Measurements from ENCODE around the gene LCORL.
"Not testable (repeated sequence)": the region's sequence is repeated elsewhere in the genome, so short reads cannot be mapped to it uniquely, and the experiment has no call there.

Gene LCORL

DNA sequence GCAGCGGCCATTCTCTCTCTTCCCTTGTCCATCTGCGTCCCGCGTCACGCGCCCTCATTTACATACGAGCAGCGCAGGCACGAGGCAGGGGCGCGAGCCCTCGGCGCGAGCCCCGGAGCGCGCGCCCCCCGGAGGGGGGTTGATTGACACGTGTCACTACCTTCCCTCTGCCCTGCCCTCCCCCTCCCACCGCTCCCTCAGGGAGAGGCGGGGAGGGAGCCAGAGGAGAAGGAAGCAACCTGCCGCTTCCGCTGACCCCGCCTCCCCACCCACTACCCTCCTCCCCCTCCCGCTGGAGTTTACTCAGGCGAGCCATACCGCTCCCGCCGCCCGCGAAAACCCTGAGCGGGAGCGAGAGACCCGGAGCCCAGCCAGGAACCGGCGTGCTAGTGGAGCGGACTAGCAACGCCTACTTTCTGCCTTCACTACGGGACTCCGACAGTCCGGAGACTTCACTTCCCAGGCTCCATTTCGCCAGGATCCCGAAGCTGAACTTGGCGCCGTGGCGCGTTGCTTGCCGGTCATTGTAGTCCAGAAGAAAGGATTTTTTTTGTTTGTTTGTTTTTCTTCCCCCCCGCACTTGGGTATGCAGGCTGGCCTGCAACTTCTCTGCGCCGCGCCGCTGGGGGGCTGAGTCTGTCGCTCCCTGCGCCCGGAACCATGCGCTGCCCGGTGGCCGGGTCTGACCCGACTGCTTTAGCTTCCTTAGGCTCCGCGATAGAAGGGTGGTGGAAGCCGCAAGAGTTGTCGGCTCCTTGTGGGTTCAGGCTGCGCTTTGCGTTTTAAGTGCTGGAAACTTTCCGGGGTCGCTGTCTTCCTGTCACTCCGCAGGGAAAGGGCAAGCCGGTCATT is at the start of gene LCORL:
Gene LCORL (minus strand): TSS at position 36 of the 852 bp plus-strand sequence. CDS start 4 bp downstream, at position 32.
- DNase-seq (ENCODE audit: low spot score), result peak; percentile 86

DNA sequence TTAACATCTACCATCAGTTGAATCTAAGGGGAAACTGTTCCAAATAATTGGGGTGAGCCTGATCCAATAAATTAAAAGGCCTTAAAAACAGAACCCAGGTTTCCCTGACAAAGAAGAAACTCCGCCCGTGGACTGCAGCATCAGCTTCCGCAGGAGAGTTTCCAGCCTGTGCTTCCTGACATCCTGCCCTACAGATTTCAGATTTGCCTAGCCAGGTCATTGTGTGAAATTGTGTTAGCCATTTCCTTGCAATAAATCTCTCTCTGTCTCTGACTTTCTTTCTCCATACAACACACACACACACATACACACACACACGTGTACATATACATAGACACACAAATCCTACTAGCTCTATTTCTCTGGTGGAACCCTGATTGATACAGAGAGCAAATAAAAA is 48.3 kb upstream of the LCORL start:
- no peak for DNase-seq (ENCODE audit: low spot score)

DNA sequence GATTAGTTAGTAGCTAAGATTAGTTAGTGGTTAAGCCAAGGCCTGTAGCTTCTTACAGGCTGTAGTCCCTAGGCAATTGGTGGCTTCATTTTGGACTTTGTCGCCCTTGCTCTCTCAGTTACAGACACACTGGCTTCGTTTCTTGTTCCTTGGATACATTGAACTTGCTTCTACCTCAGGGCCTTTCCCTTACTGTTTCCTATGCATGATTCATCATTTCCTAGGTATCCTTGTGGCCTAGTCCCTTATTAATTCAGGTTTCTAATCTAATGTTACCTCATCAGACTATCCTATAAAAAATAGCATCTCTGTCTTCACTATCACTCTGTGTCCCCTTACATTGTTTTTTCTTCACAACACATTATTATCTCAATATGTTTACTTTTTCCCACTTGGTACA is 45.5 kb upstream of the LCORL start:
- no peak for DNase-seq (ENCODE audit: low spot score)

DNA sequence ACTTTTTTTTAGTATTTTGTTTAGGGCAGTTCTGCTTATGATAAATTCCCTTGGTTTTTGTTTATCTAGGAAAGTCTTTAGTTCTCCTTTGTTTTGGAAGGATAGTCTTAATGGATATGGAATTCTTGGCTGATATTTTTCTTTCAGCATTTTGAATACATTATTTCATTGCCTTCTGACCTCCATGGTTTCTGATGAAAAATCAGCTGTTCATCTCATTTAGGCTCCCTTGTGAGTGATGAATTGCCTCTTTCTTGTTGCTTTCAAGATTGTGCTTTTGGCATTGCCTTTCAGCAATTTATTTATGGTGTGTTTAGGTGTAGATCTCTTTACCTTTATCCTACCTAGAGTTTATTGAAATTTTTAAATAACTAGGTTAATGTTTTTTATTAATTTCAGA is 41.5 kb upstream of the LCORL start:
- no peak for DNase-seq (ENCODE audit: low spot score)

DNA sequence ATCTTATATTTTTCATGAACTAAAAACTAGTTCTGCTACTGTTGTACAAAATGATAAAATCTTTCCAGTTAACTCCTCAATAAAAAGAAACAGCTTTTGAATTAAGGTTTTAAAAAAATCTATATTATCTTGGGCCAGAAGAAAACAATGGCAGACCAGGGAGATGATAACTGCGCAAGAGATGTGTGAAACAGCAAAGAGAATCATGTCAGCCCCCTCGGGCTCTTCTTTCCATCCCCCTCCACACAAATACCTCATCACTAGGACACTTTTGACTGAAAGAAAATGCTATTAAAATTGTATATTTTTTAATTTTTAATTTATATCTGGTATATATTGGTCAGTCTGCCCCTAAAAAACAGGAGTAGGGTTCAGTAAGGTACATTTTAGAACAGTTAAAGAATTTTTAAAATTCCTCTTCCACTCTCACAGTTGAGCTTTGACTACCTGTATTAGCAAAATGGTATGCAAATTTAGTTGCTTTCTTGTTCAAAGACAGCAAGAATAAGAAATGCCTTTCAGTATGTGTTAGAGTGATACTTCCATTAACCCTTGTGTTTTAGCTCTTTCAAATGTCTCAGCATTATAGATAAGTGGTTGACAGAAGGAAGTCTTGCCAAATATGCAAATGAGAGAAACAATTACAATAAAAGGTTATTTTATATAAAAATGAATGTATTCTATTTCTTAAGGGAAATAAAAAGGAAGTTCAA is 36.4 kb upstream of the LCORL start:
- DNase-seq (ENCODE audit: low spot score), result no peak

DNA sequence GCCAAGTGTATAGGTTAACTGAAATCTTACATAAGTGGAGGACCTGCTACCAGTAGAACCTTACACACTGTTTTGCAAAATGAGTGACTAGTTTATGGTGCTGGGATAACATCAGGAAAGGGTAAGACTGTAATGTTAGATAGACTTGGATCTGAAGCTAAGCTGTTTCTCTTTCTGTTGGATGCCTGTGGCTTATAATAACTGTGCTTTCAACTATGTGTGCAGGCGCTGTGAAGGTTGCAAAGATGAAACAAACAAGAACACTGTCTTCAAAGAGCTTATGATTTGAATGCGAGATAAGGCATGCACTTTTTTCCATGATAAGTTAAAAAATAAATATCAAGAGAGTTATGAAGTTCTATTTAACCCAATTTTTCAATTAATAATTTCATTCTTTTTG is 34.5 kb upstream of the LCORL start:
- DNase-seq (ENCODE audit: low spot score), result no peak

DNA sequence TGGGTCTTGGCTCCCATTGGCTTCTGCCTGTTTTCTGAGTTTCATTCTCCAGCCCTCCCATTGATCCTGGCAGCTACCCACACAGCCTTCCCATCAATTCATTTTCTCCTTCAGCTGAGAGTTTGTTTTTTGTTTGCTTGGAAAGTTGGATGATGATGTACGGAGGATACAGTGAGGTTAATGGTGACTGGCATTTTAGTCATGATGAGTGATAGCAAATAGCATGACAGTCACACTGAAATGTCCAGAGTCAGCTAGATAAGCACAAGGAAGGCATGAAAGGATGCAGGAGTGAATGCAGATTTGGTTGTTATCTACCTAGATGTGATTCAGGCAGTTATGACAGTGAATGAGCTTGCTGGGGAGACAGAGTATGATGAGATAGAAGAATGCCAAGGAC is 30.6 kb upstream of the LCORL start:
- DNase-seq (ENCODE audit: low spot score), result no peak

DNA sequence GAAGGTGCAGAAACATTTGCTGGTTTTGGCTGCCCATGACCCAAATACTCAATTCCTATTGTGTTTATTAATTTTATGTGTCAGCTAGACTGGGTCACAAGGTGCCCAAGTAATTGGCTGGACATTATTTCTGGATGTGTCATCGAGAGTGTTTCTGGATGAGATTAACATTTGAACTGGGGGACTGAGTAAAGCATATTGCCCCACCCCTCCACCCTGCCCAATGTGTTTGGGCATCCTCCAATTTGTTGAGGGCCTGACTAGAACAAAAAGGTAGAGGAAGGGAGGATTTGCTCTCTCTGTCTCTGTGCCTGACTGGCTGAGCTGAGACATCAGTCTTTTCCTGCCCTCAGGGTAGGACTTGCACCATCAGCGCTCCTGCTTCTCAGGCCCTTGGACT is 29.7 kb upstream of the LCORL start:
- DNase-seq (ENCODE audit: low spot score), result no peak

DNA sequence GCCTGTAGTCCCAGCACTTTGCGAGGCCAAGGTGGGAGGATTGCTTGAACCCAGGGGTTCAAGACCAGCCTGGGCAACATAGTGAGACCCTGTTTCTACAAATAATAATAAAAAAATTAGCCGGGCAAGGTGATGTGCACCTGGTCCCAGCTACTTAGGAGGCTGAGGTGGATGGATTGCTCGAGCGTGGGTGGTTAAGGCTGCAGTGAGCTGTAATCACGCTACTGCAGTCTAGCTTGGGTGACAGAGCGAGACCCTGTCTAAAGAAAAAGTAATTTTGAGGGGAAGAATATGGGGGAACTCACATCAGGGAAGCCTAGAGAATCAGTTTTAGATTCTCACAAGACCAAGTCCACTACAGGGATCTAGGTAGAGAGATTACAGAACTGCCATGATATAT is 28.9 kb upstream of the LCORL start:
- DNase-seq (ENCODE audit: low spot score), result no peak

DNA sequence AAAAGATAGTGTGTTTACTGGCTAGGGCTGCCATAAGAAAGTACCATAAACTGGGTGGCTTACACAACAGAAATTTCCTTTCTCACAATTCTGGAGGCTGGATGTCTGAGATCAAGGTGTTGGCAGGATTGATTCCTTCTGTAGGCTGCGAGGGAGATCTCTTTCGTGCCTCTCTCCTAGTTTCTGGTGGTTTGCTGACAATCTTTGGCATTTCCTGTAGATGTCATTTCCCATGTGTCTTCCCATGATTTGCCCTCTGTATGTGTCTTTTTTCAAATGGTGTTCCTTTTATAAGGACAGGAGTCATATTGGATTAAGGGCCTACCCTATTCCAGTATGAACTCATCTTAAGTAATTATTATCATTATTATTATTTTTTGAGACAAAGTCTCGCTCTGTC is 27.9 kb upstream of the LCORL start:
- no peak for DNase-seq (ENCODE audit: low spot score)

DNA sequence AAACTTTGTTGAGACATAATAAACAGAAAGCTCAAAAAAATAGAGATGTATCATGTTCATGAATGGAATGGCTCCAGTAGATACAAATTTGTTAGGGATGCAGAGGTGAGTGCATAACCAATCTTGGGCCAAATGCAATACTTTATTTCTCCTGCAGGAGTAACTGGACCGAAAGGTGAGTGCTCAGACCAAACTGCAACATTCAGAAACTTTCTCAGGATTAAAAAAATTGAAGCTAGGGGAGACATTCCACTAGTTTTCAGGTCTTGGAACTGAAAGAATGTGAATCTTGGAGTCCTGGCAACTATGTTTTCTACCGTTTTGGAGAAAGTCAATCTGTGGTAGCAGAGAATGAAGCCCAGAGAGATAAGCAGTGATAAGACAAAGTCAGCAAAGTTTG is 21.2 kb upstream of the LCORL start:
- no peak for DNase-seq (ENCODE audit: low spot score)

DNA sequence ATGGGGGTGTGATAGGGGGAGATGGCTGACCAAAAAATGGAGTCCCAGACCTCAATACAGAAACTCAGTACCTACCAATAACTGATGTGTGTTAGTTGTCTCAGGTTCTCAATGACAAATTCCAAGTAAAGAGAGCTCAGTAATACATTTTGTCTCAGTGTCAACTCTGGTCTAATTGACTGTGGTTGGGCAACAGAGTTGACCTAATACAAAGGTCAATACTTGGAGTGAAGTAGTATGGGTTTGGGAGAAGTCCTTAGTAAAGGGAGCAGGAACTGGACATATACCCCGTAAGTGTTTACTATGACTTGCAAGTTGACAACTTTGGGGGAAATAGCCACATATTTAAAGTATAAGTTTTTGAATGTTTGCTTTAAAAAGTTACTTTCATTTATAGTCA is 20.5 kb upstream of the LCORL start:
- no peak for DNase-seq (ENCODE audit: low spot score)

DNA sequence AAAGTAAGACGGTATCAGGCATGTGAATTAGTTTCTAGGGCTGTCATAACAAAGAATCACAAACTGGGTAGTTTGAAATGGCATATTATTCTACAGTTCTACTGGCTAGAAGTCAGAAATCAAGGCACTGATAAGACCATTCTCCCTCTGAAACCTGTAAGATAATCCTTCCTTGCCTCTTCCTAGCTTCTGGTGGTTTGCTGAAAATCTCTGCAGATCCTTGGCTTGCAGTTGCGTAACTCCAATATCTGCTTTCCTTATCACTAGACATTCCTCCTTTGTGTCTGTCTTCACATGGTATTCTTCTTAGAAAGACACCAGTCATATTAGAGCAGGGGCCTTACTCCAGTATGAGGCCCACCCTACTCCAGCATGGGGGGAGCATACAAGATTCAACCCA is 19.6 kb upstream of the LCORL start:
- no peak for DNase-seq (ENCODE audit: low spot score)

DNA sequence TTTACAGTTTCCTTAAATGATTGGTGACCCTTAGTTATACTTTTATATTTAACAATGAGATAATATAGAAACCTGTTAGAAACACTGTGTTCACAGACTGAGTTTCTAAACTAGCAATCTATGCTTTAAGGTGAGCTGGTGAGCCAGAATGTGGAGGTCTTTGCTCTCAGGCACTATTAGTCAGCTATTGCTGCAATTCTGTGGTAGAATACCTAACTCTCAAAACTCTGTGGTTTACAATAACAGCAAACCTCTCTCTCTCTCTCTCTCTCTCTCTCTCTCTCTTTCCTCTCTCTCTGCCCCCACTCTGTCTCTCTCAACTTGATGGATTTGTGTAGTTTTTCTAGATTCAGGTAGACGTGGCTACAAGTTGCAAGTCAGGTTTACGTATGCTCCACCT is 17.6 kb upstream of the LCORL start:
- no peak for DNase-seq (ENCODE audit: low spot score)

DNA sequence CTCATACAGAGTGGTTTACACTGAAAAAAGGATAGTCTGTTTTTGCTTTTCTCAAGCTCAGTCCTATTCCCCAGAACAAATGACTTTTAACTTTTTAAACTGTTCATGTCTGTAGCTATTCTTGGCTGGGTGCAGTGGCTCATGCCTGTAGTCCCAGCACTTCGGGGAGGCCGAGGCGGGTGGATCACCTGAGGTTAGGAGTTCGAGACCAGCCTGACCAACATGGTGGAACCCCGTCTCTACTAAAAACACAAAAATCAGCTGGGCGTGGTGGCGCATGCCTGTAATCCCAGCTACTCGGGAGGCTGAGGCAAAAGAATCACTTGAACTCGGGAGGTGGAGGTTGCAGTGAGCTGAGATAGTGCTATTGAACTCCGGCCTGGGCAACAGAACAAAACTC is 14.8 kb upstream of the LCORL start:
- DNase-seq (ENCODE audit: low spot score), result not testable (repeated sequence)

DNA sequence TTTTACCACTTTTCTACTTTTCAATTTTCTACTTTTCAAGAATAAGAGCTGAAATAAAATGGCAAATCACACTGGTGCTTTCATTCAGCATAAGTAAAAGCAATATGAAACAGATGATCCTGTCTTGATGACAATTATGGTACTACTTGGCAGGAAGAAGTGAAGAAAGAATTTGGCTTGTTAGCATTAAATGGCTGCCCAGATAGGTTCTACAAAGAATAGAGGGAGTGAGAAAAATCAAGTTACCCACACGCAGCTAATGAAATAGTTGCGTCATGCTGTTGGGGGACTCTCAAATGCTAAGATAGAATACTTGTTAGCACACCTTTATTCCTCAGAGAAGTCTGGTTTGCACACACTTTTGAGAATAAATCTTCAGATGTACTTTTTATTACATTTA is 12.5 kb upstream of the LCORL start:
- DNase-seq (ENCODE audit: low spot score), result no peak

DNA sequence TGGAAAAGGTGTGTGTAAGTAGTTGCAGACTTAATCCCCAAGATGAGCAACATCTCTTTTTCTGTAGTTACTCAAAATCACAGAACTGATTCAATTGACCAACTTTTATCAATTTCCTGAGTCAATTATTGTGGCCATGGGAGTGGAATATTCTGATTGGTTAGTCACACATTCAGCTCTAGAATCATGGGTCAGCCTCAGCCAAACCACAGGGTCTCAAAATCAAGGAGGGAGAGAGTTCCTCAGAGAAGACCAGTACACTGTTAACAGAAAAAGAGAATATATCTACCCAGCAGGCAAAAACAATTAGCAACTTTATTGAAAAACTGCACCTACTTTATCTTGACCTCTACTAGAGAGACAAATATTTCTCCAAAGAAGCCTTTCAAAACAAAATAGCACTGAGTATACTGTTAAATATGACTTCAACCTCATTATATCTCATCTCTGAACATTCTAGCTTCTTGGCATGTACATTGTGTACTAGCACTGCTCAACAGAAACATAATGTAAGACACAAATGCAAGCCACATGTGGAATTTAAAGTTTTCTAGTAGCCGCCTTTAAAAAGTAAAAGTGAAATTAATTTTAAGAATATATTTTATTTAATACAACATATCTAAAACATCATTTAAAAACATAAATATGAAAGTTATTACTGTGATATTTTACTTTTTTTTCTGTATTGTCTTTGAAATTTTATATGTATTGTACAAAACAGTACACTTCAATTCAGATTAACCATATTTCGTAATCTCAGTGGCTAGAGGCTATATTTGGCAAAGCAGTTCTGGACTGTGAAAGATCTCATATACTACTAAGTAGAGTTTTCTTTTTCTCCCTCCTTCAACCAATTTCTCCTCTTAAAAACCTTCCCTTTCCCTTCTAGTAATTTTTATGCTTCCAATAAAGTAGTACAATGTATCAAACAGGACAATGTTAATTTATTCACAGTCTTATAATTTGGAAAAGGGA is 11.8 kb upstream of the LCORL start:
- no peak for DNase-seq (ENCODE audit: low spot score)

DNA sequence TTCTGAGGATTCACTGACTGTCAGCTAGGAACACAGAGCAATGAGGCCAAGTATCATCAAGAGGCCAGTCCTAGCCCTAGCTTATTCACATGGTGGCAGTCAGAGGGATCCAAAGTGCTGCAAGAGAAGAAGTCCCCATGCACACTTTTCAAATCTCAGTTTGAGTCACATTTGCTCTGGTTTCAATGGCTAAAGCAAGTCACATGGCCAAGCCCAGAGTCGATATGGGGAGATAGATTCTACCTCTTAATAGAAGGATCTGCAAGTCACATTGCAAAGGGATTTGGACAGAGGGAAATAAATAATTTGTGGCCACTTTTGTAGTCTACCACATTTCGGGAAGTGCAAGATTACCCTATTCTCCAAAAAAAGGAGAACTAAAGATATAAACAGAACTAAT is 3.7 kb upstream of the LCORL start:
- no peak for DNase-seq (ENCODE audit: low spot score)

DNA sequence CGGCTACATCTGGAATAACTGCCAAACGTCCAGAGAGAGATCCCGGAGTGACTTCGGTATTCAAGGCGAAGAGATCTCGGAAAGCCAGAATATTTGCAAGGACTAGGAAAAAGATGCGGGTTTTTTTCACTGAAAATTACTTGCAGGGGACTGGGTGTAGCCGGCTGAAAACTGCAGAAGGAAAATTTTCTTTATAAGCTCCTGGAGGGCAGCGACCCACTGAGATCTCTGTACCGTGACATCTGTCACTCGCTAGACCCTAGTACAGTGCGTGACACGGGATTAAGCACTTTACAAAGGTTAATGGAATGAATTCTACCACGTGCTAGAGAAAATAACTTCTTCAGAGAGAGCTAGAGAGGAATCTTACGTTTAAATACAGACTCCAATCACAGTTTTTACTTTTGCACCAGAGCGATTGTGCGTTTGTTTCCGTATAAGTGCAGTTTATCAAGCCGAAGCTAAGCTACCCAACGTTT is 1.1 kb upstream of the LCORL start:
- no peak for DNase-seq (ENCODE audit: low spot score)

DNA sequence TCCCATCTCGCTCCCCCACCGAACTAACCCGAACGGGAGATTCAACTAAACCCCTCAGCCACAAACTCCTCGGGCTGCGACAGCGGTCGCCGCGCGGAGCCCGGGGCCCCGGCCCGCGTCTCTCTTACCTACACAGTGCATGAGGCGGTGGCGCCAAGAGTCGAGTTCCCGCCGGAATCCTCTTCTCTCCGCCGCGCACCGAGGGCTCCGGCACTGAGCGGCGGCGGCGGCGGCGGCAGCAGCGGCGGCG is 160 bp downstream of the LCORL start:
- no peak for DNase-seq (ENCODE audit: low spot score)

DNA sequence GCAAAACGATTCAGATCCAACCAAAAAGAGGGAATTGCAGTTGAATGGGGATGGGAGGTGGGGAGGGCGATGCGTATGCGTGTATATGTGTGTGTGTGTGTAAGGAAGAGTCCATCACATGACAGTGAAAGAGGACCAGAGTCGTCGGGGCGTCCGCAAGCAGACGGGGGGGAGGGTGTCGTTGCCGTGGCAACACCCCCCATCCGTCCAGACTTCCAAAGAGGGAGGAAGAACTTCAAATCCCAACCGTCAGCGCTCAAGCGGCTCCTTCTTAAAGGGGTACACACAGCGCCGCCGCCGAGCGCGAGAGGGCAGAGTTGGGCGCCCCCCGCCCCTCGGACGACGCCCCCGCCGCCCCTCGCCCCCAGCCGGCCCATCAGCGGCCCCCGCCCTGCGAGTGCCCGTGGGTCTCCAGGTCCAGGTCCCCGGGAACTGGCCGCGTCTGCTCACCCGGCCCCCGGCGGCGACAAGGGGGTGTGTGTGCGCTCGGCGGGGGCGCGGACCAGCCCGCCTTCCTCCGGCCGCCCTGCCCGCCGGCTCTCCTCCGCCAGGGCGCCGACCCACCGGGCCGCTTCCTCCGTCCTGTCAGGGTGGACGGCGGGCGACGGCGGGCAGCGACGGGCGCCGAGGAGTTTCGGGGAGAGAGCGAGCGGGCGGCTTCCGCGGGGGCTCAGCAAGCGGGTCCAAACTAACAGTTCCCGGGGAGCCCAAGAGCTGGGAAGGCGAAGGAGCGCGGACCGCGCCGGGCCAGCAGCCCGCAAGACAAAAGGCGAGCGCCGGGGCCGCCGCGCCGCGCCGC is 685 bp downstream of the LCORL start:
- DNase-seq (ENCODE audit: low spot score), result peak; percentile 76

DNA sequence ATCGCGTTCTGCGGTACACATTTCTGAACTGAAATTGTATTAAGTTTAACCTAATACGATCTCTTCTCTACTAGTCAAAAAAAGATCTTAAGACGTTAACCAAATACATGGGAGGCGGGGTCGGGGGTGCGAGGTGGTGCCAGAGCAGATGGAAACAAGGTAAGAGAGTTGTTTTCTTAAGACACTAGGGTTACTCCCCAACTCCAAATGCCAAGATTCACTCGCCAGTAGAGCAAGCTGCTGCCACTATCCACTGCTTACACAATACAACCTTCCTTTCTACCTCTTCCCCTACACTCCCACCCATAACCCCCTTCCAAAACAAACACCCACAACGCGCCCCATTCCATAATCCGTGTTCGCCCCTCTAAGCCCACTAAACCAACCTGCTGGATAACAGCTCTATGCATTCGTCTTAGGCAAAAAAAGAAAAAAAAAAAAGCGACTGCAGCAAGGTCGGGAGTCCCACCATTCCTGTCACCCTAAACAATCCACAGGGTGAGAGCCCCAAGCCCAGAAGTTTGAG is 1.3 kb downstream of the LCORL start:
- no peak for DNase-seq (ENCODE audit: low spot score)
